Measurements from ENCODE around the gene LARGE1. TPM values are rescaled to one million over a fixed set of nuclear protein-coding genes. Genes with fewer than 3 reads are reported as not detected.
A peak's percentile ranks its signal among the peaks of the same experiment; 100 is the strongest.

The LARGE1 gene
- total RNA-seq (2014; rRNA removed; shearing (Covaris generic); ENCODE audit: low replicate concordance) = 1.0 and 4.1 TPM in 2 replicates

DNA sequence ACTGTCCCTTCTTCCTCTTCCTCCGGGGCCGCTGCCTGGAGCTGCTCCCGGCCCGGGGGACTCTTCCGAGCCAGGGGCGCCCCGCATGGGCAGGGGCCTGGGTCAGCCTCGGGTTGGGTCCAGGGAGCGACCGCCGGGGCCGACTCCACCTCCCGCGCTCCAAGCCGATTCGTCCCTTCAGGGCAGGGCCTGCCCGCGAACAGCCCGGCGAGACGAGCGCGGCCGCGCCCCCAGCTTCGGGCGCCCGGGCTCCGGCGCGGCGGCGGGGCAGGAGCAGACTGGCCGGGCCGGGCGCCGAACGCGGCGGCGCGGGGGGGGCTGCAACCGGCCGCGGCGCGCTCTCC is at the start of gene LARGE1:
Gene LARGE1, minus strand, starts transcription at position 280 of the 344 bp plus-strand sequence.
- Histone ChIP-seq H3K4me3 (peak within 1 kb of the TSS; percentile 54), H3K27me3 (peaks cover 13% of the 10 kb centered on the region), H3K9me3 (no peaks in the 10 kb centered on the region), H3K36me3 (no peaks in the 10 kb centered on the region)
- peak; percentile 43 for DNase-seq

DNA sequence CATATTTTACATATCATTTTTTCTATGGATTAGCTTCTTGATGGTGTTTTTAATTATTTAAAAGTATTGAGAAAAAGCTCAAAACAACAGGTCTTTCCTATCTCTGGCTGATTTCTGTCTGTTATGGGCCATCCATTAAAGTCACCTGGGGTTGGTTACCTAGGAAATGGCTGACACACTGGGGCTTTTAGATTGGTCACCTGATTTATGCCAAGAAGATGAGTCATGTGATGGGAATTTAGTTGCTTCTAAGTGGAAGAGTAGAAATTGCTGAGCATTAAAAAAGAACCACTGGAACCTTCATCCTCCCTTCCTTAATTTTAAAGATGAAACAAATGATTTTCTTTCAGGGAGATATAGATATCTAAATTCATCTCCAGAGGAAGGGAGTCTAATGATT is 48.8 kb upstream of the LARGE1 start:
- Histone ChIP-seq H3K27me3 (no peaks in the 10 kb centered on the region), H3K9me3 (no peaks in the 10 kb centered on the region), H3K36me3 (no peaks in the 10 kb centered on the region), H3K4me3 (no peak overlapping the region)
- DNase-seq = no peak

DNA sequence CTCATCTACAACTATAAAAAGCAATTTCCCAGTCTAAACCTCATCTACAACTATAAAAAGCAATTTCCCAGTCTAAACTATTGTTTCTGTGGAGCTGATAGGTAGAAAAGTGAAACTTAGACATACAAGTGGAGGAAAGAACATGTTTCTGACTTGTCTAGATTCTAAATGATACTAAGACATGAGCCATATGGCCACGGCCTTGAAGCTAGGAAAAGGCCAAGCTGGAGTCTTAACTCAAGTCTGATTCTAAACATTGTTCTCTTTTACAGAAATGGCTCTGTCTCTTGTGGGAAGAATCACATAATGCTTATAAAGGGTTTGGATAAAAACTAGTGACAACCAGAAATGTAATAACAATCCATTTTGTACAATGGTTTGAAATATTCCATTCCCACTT is 43.8 kb upstream of the LARGE1 start:
- Histone ChIP-seq H3K4me3 (no peak overlapping the region), H3K27me3 (no peaks in the 10 kb centered on the region), H3K36me3 (no peaks in the 10 kb centered on the region), H3K9me3 (no peaks in the 10 kb centered on the region)
- no peak for DNase-seq

DNA sequence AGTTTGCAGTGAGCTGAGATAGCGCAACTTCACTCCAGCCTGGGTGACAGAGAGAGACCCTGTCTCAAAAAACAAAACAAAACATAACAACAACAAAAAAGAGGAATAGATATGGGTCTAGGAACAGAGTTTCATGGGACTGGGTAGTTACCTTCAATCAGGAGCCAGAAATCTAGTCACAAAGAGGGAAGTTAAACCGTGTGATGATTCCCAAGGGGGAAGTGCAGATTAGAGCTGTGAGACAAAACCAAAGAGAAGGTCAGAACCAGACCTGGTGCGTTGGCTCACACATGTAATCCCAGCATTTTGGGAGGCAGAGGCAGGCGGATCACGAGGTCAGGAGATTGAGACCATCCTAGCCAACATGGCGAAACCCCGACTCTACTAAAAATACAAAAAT is 42.1 kb upstream of the LARGE1 start:
- Histone ChIP-seq H3K9me3 (no peaks in the 10 kb centered on the region), H3K27me3 (no peaks in the 10 kb centered on the region), H3K4me3 (no peak overlapping the region), H3K36me3 (no peaks in the 10 kb centered on the region)
- DNase-seq = no peak

DNA sequence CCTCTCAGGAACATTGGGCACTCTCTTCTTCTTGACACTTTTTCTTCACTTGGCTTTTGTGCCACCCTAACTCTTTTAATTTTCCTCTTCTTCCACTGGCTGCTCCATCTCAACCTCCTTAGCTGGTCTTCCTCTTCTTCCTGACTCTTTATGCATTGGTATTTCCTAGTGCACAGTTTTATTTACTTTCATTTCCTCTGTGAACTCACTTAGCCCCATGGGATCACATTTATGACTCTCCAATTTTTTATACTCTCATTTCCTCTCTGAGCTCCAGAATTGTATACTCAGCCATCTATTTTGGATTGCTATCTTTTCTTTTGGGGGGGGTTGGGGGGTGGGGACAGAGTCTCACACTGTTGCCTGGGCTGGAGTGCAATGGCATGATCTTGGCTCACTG is 38.5 kb upstream of the LARGE1 start:
- no peak overlapping the region for H3K4me3 ChIP-seq
- no peaks in the 10 kb centered on the region for H3K36me3 ChIP-seq
- H3K27me3 ChIP-seq = no peaks in the 10 kb centered on the region
- no peaks in the 10 kb centered on the region for H3K9me3 ChIP-seq
- no peak for DNase-seq

DNA sequence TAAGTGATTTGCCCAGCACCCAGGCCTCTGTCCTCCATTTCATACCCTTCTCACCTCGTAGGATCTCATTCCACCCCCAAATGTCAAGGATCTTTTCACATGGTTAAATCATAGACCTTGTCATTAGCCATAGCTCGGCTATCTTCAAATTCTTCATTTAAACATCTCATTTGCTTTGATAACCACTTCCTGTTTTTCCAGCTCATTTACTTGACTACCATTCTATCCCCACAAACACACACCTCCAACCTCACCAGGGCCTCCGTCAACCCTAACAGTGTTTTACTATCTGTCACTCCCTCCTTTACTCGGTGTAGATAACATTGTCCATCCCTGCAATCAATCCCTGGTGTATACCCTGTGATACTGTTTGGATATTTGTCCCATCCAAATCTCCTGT is 36.8 kb upstream of the LARGE1 start:
- Histone ChIP-seq H3K27me3 (no peaks in the 10 kb centered on the region), H3K36me3 (no peaks in the 10 kb centered on the region), H3K9me3 (no peaks in the 10 kb centered on the region), H3K4me3 (no peak overlapping the region)
- no peak for DNase-seq

DNA sequence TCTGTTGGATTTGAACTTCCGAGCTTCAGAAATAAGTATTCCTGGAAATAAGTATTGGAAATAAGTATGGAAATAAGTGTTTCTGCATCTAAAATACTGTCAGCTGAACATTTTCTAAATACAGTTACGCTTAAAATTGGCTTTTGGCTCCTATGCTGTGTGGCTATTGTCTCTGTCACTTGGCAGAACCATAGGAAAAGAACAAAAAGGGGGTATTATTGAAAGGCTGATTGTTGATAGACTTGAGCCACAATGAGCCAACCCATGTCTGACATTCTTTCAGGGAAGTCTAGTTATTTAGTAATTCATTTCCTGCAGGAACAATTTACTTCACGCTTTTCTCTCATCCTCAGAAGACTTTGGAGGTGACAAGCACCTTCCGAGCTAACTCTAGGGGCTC is 32.5 kb upstream of the LARGE1 start:
- Histone ChIP-seq H3K27me3 (no peaks in the 10 kb centered on the region), H3K4me3 (no peak overlapping the region), H3K9me3 (no peaks in the 10 kb centered on the region), H3K36me3 (no peaks in the 10 kb centered on the region)
- DNase-seq = no peak

DNA sequence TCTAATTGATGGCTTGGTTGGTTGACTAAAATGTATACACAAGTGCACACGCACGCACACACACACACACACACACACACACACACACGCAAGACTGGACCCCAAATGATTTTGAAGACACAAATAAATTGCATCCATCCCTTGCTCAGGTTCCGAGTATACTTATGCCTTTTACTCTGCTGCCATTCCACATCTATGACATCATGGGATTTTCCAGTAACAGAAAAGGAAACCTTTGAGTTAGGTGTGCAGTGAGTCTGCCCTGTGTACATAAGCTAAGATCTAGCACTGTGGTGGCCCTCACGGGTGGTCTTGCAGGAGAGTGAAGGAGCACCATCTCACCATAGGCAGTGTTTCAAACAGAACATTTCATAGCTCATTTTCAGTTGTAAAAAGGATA is 20.5 kb upstream of the LARGE1 start:
- DNase-seq = no peak
- Histone ChIP-seq H3K9me3 (no peaks in the 10 kb centered on the region; the same call in 1 of the 2 replicates), H3K36me3 (no peaks in the 10 kb centered on the region), H3K4me3 (no peak overlapping the region), H3K27me3 (no peaks in the 10 kb centered on the region)

DNA sequence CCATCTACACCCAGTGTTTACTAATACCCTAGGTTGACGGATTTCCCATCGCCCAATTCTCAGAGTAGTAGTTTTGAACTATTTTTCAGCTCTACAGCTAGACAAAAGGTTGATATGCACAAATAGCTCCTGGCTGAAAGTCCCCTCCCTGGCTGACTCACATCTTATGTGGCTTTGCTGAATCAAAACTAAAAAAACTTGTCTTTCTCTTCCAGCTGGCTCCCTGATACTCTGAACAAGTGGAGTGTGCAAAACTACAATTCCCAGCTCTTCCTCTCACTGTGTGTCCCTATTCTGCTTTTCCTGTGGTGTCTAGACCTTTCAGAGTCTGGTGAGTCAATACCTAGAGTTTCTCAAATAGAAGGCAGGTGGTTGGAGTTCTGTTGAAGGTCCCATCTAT is 12.7 kb upstream of the LARGE1 start:
- H3K27me3 ChIP-seq = no peaks in the 10 kb centered on the region
- DNase-seq = no peak
- no peaks in the 10 kb centered on the region for H3K36me3 ChIP-seq
- no peak overlapping the region for H3K4me3 ChIP-seq
- no peaks in the 10 kb centered on the region for H3K9me3 ChIP-seq

DNA sequence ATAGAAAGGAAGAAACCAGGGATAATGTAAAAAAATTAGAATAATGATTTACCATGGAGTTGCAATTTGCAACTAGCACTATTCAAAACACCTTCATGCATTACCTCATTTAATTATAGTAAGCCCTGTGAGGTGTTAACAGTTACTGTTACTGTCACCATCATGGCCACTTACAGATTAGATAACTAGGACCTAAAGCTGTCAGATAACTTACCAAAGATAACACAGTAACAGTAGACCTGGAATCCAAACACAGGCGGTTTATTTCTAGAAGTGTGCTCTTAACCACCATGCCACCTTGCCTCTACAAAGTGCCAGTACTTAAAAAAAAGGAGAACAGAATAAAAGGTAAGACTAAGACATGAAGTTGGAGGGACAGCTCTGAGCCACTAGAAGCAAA is 11.1 kb upstream of the LARGE1 start:
- H3K9me3 ChIP-seq = no peaks in the 10 kb centered on the region
- H3K27me3 ChIP-seq = no peaks in the 10 kb centered on the region
- DNase-seq = no peak
- no peaks in the 10 kb centered on the region for H3K36me3 ChIP-seq
- H3K4me3 ChIP-seq = no peak overlapping the region

DNA sequence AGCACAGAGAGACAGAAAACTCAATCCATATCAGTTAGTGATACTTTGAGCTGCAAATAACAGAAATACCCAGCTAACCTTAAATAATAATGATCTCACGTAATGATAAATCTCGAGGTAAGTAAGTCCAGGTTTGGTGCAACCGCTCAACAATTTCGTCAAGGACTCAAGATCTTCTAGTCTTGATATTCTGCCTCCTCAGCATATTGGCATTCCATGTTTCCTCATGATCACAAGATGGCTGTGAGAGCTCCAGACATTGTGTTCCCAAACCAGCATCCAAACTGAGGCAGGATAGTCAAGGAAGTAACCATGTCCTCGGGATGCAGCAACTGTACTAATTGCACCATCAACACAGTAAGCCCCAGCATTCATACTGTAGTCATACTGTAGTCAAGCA is 7.5 kb upstream of the LARGE1 start:
- Histone ChIP-seq H3K4me3 (no peak overlapping the region), H3K36me3 (no peaks in the 10 kb centered on the region), H3K9me3 (no peaks in the 10 kb centered on the region), H3K27me3 (peaks cover 8% of the 10 kb centered on the region)
- no peak for DNase-seq

DNA sequence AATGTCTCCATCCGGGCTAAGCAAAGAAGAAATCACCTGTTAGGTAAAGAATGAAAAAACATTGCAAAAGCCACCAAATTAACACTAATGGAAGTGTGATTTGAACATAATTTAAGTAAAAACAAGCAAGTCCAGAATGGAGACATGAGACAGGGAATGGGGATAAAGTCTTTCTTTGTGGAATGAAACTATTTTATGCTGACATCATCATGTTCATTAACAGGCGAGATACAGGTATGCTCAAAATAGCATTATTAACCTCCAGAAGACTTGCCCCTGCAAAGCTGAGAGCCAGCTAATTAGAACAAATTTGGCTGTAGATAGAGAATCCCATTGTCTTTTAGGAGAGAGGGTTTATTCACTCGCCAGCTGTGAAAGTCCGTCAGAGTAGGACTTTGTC is 4.9 kb upstream of the LARGE1 start:
- no peak for DNase-seq
- H3K9me3 ChIP-seq = no peaks in the 10 kb centered on the region
- H3K36me3 ChIP-seq = no peaks in the 10 kb centered on the region
- H3K27me3 ChIP-seq = peaks cover 13% of the 10 kb centered on the region
- H3K4me3 ChIP-seq = no peak overlapping the region

DNA sequence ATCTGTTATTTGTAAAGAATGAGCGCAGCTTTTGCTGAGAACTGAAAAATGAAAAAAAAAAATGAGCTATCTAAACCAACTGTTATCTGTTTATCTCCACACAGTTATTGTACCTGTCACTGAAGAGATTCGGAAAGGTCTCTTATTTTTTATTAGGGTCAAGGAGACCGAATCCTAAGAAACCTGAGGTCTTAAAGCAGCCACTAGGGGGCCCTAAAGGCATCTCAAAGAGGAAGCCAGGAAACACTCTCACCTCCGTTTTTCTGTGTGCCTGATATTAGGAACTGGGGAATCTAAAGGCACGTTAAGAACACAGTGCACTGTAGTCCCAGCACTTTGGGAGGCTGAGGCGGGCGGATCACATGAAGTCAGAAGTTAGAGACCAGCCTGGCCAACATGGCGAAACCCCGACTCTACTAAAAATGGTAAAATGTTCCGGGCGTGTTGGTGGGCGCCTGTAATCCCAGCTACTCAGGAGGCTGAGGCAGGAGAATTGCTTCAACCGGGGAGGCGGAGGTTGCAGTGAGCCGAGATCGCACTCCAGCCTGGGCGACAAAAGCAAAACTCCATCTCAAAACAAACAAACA is 3.5 kb upstream of the LARGE1 start:
- Histone ChIP-seq H3K27me3 (peaks cover 13% of the 10 kb centered on the region), H3K9me3 (no peaks in the 10 kb centered on the region), H3K4me3 (no peak overlapping the region), H3K36me3 (no peaks in the 10 kb centered on the region)
- DNase-seq = peak; percentile 34

DNA sequence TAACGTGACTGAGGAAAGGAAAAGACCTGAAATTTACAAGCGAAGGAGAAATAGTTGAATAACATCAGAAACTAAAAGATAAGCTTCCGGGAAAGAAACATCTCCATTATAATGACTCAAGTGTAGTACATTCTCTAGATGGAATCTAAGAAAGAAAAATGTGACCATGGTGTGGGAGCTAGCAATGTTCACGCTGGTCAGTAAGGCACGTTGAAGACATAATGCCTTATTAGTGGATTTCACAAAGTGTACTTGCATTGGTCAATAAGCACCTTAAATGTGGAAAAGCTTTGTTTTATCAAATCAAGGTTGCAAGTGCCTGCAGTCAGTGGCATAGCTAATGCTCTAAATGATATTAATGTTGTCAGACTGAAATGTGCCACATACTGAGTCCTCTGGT is 2.8 kb upstream of the LARGE1 start:
- peaks cover 13% of the 10 kb centered on the region for H3K27me3 ChIP-seq
- no peak overlapping the region; the same call in 1 of the 2 replicates for H3K4me3 ChIP-seq
- no peak for DNase-seq
- no peaks in the 10 kb centered on the region for H3K9me3 ChIP-seq
- no peaks in the 10 kb centered on the region for H3K36me3 ChIP-seq

DNA sequence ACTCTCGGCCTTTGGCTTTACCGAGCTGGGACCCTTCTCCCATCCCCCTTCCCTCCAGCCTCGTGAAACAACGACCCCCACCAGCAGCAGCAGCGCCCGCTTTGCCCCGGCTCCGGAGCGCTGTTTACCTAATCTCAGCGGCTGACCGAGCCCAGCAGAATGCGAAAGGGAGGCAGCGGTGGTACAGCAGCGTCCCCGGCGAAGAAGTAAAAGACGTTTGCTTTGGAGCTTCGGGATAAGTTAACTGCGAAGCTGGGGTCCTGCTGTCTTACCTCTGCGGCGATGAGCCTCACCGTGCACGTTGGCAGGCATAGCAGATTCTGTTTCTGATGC is 2.0 kb upstream of the LARGE1 start:
- H3K36me3 ChIP-seq = no peaks in the 10 kb centered on the region
- H3K9me3 ChIP-seq = no peaks in the 10 kb centered on the region
- H3K27me3 ChIP-seq = peaks cover 13% of the 10 kb centered on the region
- H3K4me3 ChIP-seq = peak overlapping the region; percentile 51
- peak; percentile 7 for DNase-seq

DNA sequence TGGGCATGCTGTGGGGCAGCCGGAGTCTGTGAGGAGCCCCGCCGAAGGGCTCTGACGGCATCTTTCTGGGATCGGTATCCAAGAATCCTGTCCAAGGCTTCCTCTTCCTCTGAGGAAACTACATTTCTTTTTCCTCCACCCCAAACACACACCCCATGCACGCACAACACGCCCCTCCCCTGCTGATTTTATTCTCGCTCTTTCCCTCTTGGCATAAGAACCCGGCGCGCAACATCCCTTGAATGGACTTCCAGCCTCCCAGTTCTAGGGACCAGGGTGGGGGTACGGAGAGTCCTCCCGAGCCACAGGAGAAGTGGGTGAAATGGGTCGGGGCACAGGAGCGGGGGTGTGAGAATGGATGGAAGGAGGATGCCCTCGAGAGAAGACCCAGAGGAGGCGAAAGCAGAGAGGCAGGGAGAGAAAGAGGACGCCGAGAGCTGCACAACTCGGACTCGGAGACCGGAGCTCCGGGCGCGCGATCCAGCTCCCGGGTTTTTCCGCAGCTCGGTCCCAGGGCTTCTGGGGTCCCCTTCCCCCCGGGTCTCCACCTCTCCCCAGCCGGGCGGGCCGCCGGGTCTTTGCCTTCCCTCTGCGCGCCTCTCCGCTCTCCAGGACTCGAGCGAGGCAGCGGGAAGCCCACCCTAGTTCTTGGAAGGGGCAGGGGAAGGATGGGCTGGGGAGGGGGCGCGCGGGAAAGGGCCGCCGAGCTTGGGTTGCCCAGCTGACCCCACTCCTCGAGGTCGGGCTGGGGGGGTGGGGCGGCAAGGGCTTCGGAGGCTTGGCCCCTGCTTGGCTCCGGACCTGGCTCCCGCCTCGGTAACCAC is 1.5 kb upstream of the LARGE1 start:
- Histone ChIP-seq H3K9me3 (no peaks in the 10 kb centered on the region), H3K36me3 (no peaks in the 10 kb centered on the region), H3K27me3 (peaks cover 13% of the 10 kb centered on the region), H3K4me3 (peak overlapping the region; percentile 51)
- peak; percentile 37 for DNase-seq

DNA sequence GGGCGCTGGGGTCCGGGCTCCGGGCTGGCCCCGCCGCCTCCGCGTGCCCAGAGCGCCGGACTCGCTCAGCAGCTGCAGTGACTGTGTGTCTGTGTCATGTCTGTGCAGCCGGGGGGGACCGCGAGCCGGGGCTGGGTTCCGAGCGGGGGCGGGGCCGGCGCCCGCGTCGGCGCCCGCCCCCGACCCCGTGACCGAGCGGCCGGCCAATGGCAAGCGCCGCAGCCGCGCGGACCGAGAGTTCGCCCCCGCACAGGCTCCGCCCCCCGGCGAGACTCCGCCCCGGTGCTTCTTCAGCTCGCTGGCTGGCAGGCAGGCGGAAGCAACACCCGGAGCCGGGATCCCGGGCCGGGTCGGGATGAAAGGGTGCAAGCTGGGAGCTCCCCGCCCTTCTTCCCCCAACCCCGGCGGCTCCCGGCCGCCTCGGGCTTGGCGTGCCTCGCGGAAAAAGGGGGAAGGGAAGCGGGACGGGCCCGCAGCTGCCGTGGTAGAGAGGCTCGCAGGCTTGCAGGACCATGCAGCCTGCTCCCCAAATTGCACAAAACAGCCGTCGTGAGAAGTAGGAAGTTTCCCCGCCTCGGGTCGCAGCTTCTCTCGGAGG is 750 bp upstream of the LARGE1 start:
- peak overlapping the region; percentile 51 for H3K4me3 ChIP-seq
- no peaks in the 10 kb centered on the region for H3K36me3 ChIP-seq
- no peaks in the 10 kb centered on the region for H3K9me3 ChIP-seq
- H3K27me3 ChIP-seq = peaks cover 13% of the 10 kb centered on the region
- DNase-seq = peak; percentile 96
